ENCODE measurements around the gene CEBPB.
"Not testable (repeated sequence)": the region's sequence is repeated elsewhere in the genome, so short reads cannot be mapped to it uniquely, and the experiment has no call there.

The CEBPB gene

GRCh38 chr20:50153500-50154377, 36.9 kb upstream of the CEBPB start, which contains the start of gene PEDS1:
Gene PEDS1 (minus strand): TSS chr20:50153723. CDS start chr20:50153637, 86 bp downstream.
- no peak for TF ChIP-seq CTCF (conservative IDR thresholded peaks at IDR 0.05; ENCODE audit: low read length)
- H3K4me3 ChIP-seq (ENCODE audit: low read length) = peak within 1 kb of the TSS; percentile 86
- DNase-seq (ENCODE audit: low read depth) = peak; percentile 90

DNA sequence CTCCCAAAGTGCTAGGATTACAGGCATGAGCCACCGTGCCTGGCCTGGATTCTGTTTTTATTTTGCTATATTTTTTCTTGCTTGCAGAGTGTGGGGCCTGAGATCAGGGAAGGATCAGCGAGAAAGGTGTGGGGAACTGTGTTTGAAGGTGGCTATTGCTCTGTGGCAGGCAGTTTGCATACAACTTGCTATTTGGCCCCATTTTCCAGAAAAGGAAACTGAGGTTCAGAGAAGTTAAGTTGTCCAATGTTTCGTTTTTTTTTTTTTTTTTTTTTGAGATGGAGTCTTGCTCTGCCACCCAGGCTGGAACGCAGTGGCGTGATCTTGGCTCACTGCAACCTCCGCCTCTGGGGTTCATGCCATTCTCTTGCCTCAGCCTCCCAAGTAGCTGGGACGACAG, 29.1 kb upstream of the CEBPB start:
- not testable (repeated sequence) for DNase-seq (ENCODE audit: low read depth)

DNA sequence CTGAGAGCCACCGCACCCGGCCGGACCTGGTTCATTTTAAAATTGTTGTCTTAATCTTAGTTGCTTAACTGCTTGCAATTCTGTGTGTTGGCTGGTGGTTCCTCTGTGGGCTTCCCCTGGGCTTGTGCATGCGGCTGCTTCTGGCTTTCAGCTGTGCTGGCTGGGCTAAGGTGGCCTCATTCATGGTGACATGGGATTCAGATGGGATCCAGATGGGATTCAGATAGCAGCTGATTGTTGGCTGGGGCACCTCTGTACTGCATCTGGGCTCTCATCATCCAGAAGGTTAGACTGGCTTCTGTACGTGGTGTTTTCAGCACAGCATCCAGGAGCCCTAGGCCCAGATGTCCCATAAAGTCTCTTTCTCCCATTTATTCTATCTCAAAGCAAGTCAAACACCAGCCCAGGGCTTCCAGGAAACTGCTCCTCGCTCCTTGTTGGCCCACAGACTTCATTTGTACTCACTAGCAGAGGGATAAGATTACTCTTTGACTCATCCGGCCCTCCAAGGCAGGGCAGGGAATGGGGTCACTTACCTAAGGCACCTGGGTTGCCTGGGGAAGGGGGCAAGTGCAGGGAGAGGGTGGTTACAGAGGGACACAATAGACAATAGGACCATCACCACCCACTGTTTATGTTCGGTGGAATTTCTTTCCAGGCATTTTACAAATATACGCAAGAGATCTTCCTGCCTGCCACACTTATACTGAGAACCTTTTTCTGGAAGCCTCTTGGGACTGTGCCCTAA, 26.9 kb upstream of the CEBPB start:
- no peak overlapping the region for H3K4me3 ChIP-seq (ENCODE audit: low read length)
- peak; percentile 93 for DNase-seq (ENCODE audit: low read depth)
- no peak for TF ChIP-seq CTCF (conservative IDR thresholded peaks at IDR 0.05; ENCODE audit: low read length)

More for the DNA sequence above, 29.1 kb upstream of the CEBPB start:
- H3K4me3 ChIP-seq (ENCODE audit: low read length) = not testable (repeated sequence)

DNA sequence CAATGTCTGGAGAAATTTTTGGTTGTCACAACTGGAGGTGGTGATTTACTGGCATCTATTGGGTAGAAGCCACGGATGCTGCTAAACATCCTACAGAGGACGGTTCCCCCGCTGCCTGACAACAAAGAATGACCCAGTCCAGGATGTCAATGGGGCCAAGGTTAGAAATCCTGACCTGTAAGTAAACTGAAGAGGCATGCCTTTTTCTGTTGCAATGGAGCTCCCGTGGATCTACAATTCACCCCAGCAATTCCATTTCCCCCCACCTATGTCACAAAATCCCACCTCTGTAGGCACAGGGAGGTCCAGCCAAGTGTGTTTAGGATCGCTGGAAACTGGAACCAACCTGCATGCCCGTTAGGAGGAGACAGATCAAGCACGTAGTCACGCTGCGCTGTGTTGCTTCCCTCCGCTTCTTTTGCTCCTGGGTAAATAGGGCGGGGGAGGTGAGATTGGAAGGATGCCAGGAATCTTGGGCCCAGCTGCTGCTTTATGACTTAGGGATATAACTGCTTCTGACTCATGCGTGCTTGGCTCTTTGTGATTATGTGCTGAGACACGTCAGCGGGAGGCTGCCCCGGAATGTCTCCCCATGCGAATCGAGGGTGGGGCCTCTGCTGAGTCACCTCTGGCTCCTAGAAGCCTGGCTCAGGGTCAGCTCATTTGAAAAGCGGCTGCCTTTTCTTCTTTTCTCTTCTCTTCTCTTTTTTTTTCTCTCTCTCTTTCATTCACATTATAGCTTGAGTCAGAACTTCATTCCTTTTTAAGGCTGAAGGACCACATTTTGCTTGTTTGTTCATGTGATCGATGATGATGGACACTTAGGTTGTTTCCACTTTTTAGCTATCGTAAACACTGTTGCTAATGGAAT, 24.7 kb upstream of the CEBPB start:
- peak; percentile 100 for DNase-seq (ENCODE audit: low read depth)
- peak overlapping the region; percentile 63 for H3K4me3 ChIP-seq (ENCODE audit: low read length)
- TF ChIP-seq CTCF (conservative IDR thresholded peaks at IDR 0.05; ENCODE audit: low read length) = 0 out of 2 replicates have a peak, but pooled peaks have one; percentile 9

- TF ChIP-seq CTCF (conservative IDR thresholded peaks at IDR 0.05; ENCODE audit: low read length) = peak; percentile 99
- H3K4me3 ChIP-seq (ENCODE audit: low read length) = no peak overlapping the region
- DNase-seq (ENCODE audit: low read depth) = peak; percentile 70
Observed at GRCh38 chr20:50169329-50169823, 21.3 kb upstream of the CEBPB start.

DNA sequence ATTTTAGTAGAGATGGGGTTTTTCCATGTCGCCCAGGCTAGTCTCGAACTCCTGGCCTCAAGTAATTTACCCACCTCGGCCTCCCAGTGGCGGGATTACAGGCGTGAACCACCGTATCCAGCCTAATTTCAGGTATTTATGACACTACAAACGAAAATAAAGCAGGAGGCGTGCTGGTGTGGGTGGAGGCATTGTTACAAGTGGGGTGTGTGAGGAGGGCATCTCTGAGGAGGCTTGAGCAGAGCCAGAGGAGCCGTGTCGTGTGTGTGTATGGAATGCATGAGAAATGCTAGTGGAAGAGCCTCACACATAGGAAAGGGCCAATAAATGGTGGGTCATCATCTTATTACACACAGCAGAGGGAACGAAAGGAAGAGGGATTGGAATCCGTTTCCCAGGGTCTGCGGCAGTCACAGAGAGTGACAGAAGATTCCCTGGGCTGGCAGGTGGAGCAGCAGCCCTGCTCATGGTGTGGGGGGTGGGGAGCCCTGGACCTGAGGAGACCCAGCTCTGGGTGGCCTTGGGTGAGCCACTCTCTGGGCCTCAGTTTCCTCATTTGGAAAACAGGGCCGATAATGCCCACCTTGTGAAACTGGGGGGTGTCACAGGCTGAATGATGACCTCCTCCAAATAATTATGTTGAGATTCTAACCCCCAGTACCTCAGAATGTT, 19.9 kb upstream of the CEBPB start:
- no peak overlapping the region for H3K4me3 ChIP-seq (ENCODE audit: low read length)
- no peak for DNase-seq (ENCODE audit: low read depth)
- no peak for TF ChIP-seq CTCF (conservative IDR thresholded peaks at IDR 0.05; ENCODE audit: low read length)
